NT2/D1 (cell line): Measurements from ENCODE around the gene DUS2.

Experiments
- SUZ12 ChIP-seq: IDR thresholded peaks from 2 replicates; pipeline ENCODE4 v1.6.1; 2011; ENCODE audit not compliant: insufficient read length, insufficient read depth; ENCODE audit errors: extremely low read depth
- YY1 ChIP-seq: IDR thresholded peaks from 2 replicates; pipeline ENCODE4 v1.6.1; 2011; ENCODE audit not compliant: insufficient read length, insufficient read depth
- ZNF274 ChIP-seq: IDR thresholded peaks from 2 replicates; pipeline ENCODE4 v1.6.1; 2011; ENCODE audit warnings: mild to moderate bottlenecking, low read depth, low read length

GRCh38 chr16:67999985-68000384, 23.1 kb upstream of the DUS2 start:
- TF ChIP-seq YY1 (no peak), SUZ12 (no peak), ZNF274 (no peak)
